ENCODE results near the gene GUCA2A. TPM values are rescaled to one million over a fixed set of nuclear protein-coding genes. Genes with fewer than 3 reads are reported as not detected.

The GUCA2A gene
- total and polyA plus RNA-seq, 2 of the 13 experiments (the other 11 are each of a cell fraction or from before 2014, with no cell fraction given), result not detected

GRCh38 chr1:42183957-42184268 is 19.4 kb upstream of the GUCA2A start:
- DNase-seq (ENCODE audit: low spot score) (no peak), ATAC-seq (no peak), FAIRE-seq (no peak)
- POLR2A ChIA-PET, result no interaction called here
- Histone ChIP-seq H3K4me2 (ENCODE audit: low read depth, low read length) (no peak overlapping the region), H3K79me2 (ENCODE audit: insufficient read depth, low read length) (no peaks in the 10 kb centered on the region), H3K27ac (ENCODE audit: extremely low read length, insufficient read depth, low read length) (no peak overlapping the region), H3K27me3 (ENCODE audit: control insufficient read depth in 1 of 2, insufficient read depth in 2 of 2, low read length in 2 of 2) (no peaks in the 10 kb centered on the region), H3K4me3 (replicated peaks in 1 of 3; ENCODE audit: insufficient read depth in 1 of 3, low read depth in 2 of 3, low read length in 3 of 3) (no peak overlapping the region), H3K9me3 (ENCODE audit: low read length) (no peaks in the 10 kb centered on the region), H3K36me3 (replicated peaks in 1 of 2; ENCODE audit: control insufficient read depth in 1 of 2, insufficient read depth in 2 of 2, low read length in 2 of 2) (peaks cover 14 to 76% of the 10 kb centered on the region in 2 experiments), H2AFZ (ENCODE audit: low read length) (no peak overlapping the region), H3K4me1 (ENCODE audit: insufficient read depth, low read length) (no peaks in the 10 kb centered on the region), H3K9ac (ENCODE audit: insufficient read depth, low read depth, low read length) (no peak overlapping the region), H4K20me1 (ENCODE audit: insufficient read depth, low read length) (no peaks in the 10 kb centered on the region)
- 96% methylated on average over 6 of the region's 6 CpGs for WGBS (ENCODE audit: low lambda C conversion rate)
- CTCF ChIA-PET (ENCODE audit: low intra/inter-chr PET ratio, low total read pairs), result no interaction called here
- no TSS peak for BruUV-seq (replicated peaks)
- in situ Hi-C loops (cut with HindIII; ENCODE audit: extremely low pct_ligation_motif_present, low pct_unique_long_range_greater_than_20kb), result no loop called here
- intact Hi-C loops (cut with micrococcal nuclease; ENCODE audit: unreplicated experiment), result no loop called here
- TF ChIP-seq AKAP8 (CRISPR knock-in tag; IDR thresholded peaks at IDR 0.05) (no peak), CHD2 (IDR thresholded peaks at IDR 0.05; ENCODE audit: low read depth, low read length) (no peak), ATF7-NPFF (CRISPR knock-in tag; IDR thresholded peaks at IDR 0.05; ENCODE audit: low read depth) (no peak), ZNF512B (CRISPR knock-in tag; IDR thresholded peaks at IDR 0.05; ENCODE audit: borderline replicate concordance) (no peak), BCL3 (CRISPR knock-in tag; IDR thresholded peaks at IDR 0.05) (no peak), SNAPC2 (CRISPR knock-in tag; IDR thresholded peaks at IDR 0.05) (no peak), POGK (CRISPR knock-in tag; conservative IDR thresholded peaks at IDR 0.05) (no peak), GLI4 (CRISPR knock-in tag; IDR thresholded peaks at IDR 0.05; ENCODE audit: borderline replicate concordance) (no peak), ATF4 (CRISPR knock-in tag; IDR thresholded peaks at IDR 0.05) (no peak), NFE2L1 (CRISPR knock-in tag; IDR thresholded peaks at IDR 0.05; ENCODE audit: borderline replicate concordance) (no peak), RXRA (CRISPR knock-in tag; IDR thresholded peaks at IDR 0.05) (no peak), GPN1 (CRISPR knock-in tag; IDR thresholded peaks at IDR 0.05; ENCODE audit: borderline replicate concordance) (no peak)

Data from HepG2 (cell line).